BE2C (cell line): ENCODE data around the gene SRGAP3.

Experiments used
- DNase-seq: peaks from one replicate; pipeline ENCODE4 v3.0.0-alpha.2; 2020
- H3K27me3 ChIP-seq: fragments of 250-450 bp; sonication (Bioruptor Pico); 2 replicates; pipeline ENCODE4 v1.5.1; 2020; ENCODE audit warnings: mild to moderate bottlenecking
- H3K36me3 ChIP-seq: fragments of 250-450 bp; sonication (Bioruptor Pico); 2 replicates; pipeline ENCODE4 v1.5.1; 2020; ENCODE audit warnings: mild to moderate bottlenecking
- H3K4me1 ChIP-seq: fragments of 250-450 bp; sonication (Bioruptor Pico); 2 replicates; pipeline ENCODE4 v1.5.1; 2020
- H3K4me3 ChIP-seq: 2 replicates; pipeline ENCODE4 v1.5.1; 2011; ENCODE audit warnings: low read depth, low read length
- H3K9me3 ChIP-seq: fragments of 250-450 bp; sonication (Bioruptor Pico); 2 replicates; pipeline ENCODE4 v1.5.1; 2020
- CTCF ChIP-seq: IDR thresholded peaks from 2 replicates; pipeline ENCODE4 v1.5.1; 2012; ENCODE audit warnings: mild to moderate bottlenecking, low read depth, low read length

SRGAP3 gene

GRCh38 chr3:9151240-9151639 is 98.2 kb downstream of the SRGAP3 start:
- Histone ChIP-seq H3K4me1 (no peaks in the 10 kb centered on the region), H3K4me3 (no peak overlapping the region), H3K36me3 (no peaks in the 10 kb centered on the region), H3K27me3 (no peaks in the 10 kb centered on the region), H3K9me3 (no peaks in the 10 kb centered on the region)
- DNase-seq = no peak
- TF ChIP-seq CTCF = no peak

GRCh38 chr3:9149566-9149965 is 99.9 kb downstream of the SRGAP3 start:
- H3K4me1 ChIP-seq = no peaks in the 10 kb centered on the region

GRCh38 chr3:9147896-9148266 is 101.6 kb downstream of the SRGAP3 start:
- no peaks in the 10 kb centered on the region for H3K4me1 ChIP-seq
- no peaks in the 10 kb centered on the region for H3K27me3 ChIP-seq
- no peak overlapping the region for H3K4me3 ChIP-seq
- no peak for TF ChIP-seq CTCF
- no peak for DNase-seq
- no peaks in the 10 kb centered on the region for H3K9me3 ChIP-seq
- no peaks in the 10 kb centered on the region for H3K36me3 ChIP-seq

More at GRCh38 chr3:9149566-9149965, 99.9 kb downstream of the SRGAP3 start:
- Histone ChIP-seq H3K36me3 (no peaks in the 10 kb centered on the region), H3K4me3 (no peak overlapping the region), H3K27me3 (no peaks in the 10 kb centered on the region), H3K9me3 (no peaks in the 10 kb centered on the region)
- DNase-seq = no peak
- TF ChIP-seq CTCF = no peak

- Histone ChIP-seq H3K4me3 (no peak overlapping the region), H3K36me3 (no peaks in the 10 kb centered on the region), H3K9me3 (no peaks in the 10 kb centered on the region), H3K4me1 (no peaks in the 10 kb centered on the region), H3K27me3 (no peaks in the 10 kb centered on the region)
- no peak for TF ChIP-seq CTCF
- no peak for DNase-seq
These were observed 102.1 kb downstream of the SRGAP3 start for GRCh38 chr3:9147215-9147895.

GRCh38 chr3:9146367-9147071 is 102.9 kb downstream of the SRGAP3 start:
- TF ChIP-seq CTCF = no peak
- Histone ChIP-seq H3K4me3 (no peak overlapping the region), H3K27me3 (no peaks in the 10 kb centered on the region), H3K4me1 (no peaks in the 10 kb centered on the region), H3K9me3 (no peaks in the 10 kb centered on the region), H3K36me3 (no peaks in the 10 kb centered on the region)
- no peak for DNase-seq

- no peak overlapping the region for H3K4me3 ChIP-seq
- TF ChIP-seq CTCF = no peak
- no peaks in the 10 kb centered on the region for H3K36me3 ChIP-seq
- no peaks in the 10 kb centered on the region for H3K9me3 ChIP-seq
- H3K27me3 ChIP-seq = no peaks in the 10 kb centered on the region
- H3K4me1 ChIP-seq = no peaks in the 10 kb centered on the region
- no peak for DNase-seq
These were observed 106.3 kb downstream of the SRGAP3 start for GRCh38 chr3:9143184-9143583.
